ENCODE measurements around the gene RSPH9. TPM values are rescaled to one million over a fixed set of nuclear protein-coding genes. Genes with fewer than 3 reads are reported as not detected.

Gene RSPH9
- total and polyA plus RNA-seq, 2 experiments from 2014 or later: 0.10 to 0.39 TPM

DNA sequence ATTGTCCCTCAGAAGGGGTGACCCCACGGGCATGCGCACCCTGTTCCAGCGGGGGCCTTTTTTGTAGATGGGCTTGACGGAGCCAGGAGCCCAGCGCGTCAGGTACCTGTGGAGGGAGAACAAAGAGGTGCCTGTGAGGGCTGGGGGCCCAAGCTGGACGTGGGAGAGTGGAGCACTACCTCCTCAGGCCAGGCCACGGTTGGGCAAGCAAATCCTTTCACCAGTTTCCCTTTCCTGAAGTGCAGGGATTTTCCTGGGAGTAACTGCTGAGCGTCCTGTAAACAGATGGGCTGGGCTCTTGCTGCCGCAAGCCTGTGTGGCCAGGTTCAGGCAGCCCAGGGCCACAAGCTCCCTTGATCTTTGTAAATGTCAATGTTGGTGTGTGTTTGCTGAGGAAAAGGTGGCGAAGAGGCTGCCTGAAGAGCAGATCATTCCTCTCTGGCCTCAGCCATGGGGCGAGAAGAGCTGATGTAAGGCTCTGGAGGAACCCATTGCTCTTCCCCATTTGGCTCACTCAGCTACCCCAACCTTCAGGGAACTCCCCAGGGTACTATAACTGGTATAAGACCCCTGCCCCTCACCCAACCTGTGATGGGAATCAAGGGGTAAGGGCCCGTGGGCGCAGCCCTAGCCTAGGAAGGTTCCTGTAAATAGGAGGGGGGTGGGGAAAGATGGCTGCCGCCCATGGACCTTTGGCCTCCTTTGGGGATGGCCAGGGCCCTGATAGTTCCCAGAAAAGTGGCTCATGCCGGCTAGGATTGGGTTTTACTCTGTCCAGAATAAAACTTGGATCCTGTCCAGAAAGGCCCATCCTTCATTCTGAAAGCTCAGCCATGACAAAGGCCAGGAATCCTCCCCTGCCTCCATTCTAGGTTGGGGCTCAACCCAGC lies 27.2 kb downstream of the RSPH9 start:
- ATAC-seq (no peak), DNase-seq (ENCODE audit: low spot score) (no peak)
- H3K36me3 ChIP-seq (ENCODE audit: insufficient read depth): no peaks in the 10 kb centered on the region; the same call in 1 of the 2 replicates
- no peak overlapping the region for H3K4me3 ChIP-seq
- H4K20me1 ChIP-seq (replicated peaks; ENCODE audit: insufficient read depth): no peaks in the 10 kb centered on the region; the same call in 1 of the 2 replicates
- TF ChIP-seq ZNF114 (CRISPR knock-in tag; IDR thresholded peaks at IDR 0.05) (no peak), NANOG (IDR thresholded peaks at IDR 0.05; ENCODE audit: borderline replicate concordance) (no peak), CREB1 (CRISPR knock-in tag; IDR thresholded peaks at IDR 0.05; ENCODE audit: low read depth) (no peak), POLR2AphosphoS5 (IDR thresholded peaks at IDR 0.05; ENCODE audit: low read depth) (no peak)
- TF ChIP-seq, protein P1, sequence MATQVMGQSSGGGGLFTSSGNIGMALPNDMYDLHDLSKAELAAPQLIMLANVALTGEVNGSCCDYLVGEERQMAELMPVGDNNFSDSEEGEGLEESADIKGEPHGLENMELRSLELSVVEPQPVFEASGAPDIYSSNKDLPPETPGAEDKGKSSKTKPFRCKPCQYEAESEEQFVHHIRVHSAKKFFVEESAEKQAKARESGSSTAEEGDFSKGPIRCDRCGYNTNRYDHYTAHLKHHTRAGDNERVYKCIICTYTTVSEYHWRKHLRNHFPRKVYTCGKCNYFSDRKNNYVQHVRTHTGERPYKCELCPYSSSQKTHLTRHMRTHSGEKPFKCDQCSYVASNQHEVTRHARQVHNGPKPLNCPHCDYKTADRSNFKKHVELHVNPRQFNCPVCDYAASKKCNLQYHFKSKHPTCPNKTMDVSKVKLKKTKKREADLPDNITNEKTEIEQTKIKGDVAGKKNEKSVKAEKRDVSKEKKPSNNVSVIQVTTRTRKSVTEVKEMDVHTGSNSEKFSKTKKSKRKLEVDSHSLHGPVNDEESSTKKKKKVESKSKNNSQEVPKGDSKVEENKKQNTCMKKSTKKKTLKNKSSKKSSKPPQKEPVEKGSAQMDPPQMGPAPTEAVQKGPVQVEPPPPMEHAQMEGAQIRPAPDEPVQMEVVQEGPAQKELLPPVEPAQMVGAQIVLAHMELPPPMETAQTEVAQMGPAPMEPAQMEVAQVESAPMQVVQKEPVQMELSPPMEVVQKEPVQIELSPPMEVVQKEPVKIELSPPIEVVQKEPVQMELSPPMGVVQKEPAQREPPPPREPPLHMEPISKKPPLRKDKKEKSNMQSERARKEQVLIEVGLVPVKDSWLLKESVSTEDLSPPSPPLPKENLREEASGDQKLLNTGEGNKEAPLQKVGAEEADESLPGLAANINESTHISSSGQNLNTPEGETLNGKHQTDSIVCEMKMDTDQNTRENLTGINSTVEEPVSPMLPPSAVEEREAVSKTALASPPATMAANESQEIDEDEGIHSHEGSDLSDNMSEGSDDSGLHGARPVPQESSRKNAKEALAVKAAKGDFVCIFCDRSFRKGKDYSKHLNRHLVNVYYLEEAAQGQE (IDR thresholded peaks at IDR 0.05; ENCODE audit: unreplicated experiment): no peak
- no peak overlapping the region for H3K4me2 ChIP-seq
- no peaks in the 10 kb centered on the region for H3K79me2 ChIP-seq (replicated peaks; ENCODE audit: insufficient read depth)
- H2AFZ ChIP-seq: no peak overlapping the region
- H3K27ac Mint-ChIP-seq: no peak overlapping the region
- peaks cover 22% of the 10 kb centered on the region; the same call in 1 of the 2 replicates for H3F3A ChIP-seq (replicated peaks; ENCODE audit: low read depth)
- peaks cover 22% of the 10 kb centered on the region for H3K27me3 Mint-ChIP-seq (ENCODE audit: insufficient read depth, low read depth, poor library complexity)
- no peaks in the 10 kb centered on the region for H3K27me3 ChIP-seq (ENCODE audit: insufficient read depth)
- no peak overlapping the region for H3K27ac ChIP-seq (ENCODE audit: low read depth)
- H3K4me1 ChIP-seq (ENCODE audit: insufficient read depth): peaks cover 27% of the 10 kb centered on the region
- H3K9me3 Mint-ChIP-seq: no peaks in the 10 kb centered on the region
- peaks cover 29% of the 10 kb centered on the region for H3K4me1 Mint-ChIP-seq
- H3K36me3 Mint-ChIP-seq (ENCODE audit: low read depth): peaks cover 44% of the 10 kb centered on the region
- no peak overlapping the region for H3K4me3 Mint-ChIP-seq
- no peaks in the 10 kb centered on the region for H3K9me2 ChIP-seq (ENCODE audit: insufficient read depth)

DNA sequence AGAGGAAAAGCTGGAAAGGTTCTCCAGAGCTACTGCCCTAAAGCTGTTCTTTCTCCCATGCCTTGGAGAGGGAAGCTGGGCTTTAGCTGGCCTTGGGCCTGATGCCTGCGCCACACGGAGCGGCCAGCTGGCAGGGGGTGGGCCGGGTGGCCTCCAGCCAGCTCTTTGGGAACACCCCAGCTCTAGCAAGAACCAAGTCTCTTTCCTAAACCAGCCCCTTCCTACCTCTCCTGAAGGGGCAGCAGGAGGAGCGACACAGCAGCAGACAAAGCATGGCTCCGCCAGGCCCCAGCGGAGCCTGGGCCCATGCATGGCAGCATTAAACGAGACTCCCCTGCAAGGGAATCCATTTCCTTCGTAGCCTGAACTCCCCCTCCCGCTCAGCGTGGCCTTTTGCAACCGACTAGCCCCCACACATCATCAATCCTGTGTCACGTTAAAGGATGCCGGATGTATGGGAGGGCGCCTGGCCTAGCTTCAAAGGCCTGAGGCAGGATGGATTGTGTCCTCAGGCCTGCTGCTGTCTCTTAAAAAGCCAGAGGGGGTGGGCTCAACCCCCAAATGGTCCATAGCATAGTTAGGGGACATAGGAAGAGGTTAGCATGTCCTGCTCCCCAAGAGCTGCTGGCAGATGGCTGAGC lies 28.7 kb downstream of the RSPH9 start:
- H3K27me3 Mint-ChIP-seq (ENCODE audit: insufficient read depth, low read depth, poor library complexity): peaks cover 9% of the 10 kb centered on the region
- ATAC-seq: no peak
- peaks cover 15% of the 10 kb centered on the region for H3K4me1 Mint-ChIP-seq
- no peak overlapping the region for H3K27ac ChIP-seq (ENCODE audit: low read depth)
- H3K4me3 ChIP-seq: no peak overlapping the region
- no peaks in the 10 kb centered on the region for H3K9me3 Mint-ChIP-seq
- no peaks in the 10 kb centered on the region for H3K9me2 ChIP-seq (ENCODE audit: insufficient read depth)
- H3F3A ChIP-seq (replicated peaks; ENCODE audit: low read depth): 0 out of 2 replicates have a peak, but pooled peaks cover 16% of the 10 kb centered on the region
- H3K27ac Mint-ChIP-seq: no peak overlapping the region
- H3K36me3 ChIP-seq (ENCODE audit: insufficient read depth): peaks cover 5% of the 10 kb centered on the region; the same call in 1 of the 2 replicates
- no peak overlapping the region for H3K4me3 Mint-ChIP-seq
- H3K79me2 ChIP-seq (replicated peaks; ENCODE audit: insufficient read depth): no peaks in the 10 kb centered on the region
- no peaks in the 10 kb centered on the region for H3K27me3 ChIP-seq (ENCODE audit: insufficient read depth)
- H2AFZ ChIP-seq: no peak overlapping the region
- DNase-seq (ENCODE audit: low spot score): no peak
- H3K36me3 Mint-ChIP-seq (ENCODE audit: low read depth): peaks cover 53% of the 10 kb centered on the region
- peaks cover 17% of the 10 kb centered on the region for H3K4me1 ChIP-seq (ENCODE audit: insufficient read depth)
- TF ChIP-seq, protein P2, sequence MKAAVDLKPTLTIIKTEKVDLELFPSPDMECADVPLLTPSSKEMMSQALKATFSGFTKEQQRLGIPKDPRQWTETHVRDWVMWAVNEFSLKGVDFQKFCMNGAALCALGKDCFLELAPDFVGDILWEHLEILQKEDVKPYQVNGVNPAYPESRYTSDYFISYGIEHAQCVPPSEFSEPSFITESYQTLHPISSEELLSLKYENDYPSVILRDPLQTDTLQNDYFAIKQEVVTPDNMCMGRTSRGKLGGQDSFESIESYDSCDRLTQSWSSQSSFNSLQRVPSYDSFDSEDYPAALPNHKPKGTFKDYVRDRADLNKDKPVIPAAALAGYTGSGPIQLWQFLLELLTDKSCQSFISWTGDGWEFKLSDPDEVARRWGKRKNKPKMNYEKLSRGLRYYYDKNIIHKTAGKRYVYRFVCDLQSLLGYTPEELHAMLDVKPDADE (IDR thresholded peaks at IDR 0.05): no peak
- TF ChIP-seq CREB1 (CRISPR knock-in tag; IDR thresholded peaks at IDR 0.05; ENCODE audit: low read depth) (no peak), EZH2phosphoT487 (IDR thresholded peaks at IDR 0.05; ENCODE audit: unreplicated experiment) (no peak), ZNF331 (CRISPR knock-in tag; IDR thresholded peaks at IDR 0.05; ENCODE audit: low read depth) (no peak)
- H4K20me1 ChIP-seq (replicated peaks; ENCODE audit: insufficient read depth): peaks cover 3% of the 10 kb centered on the region
- no peak overlapping the region for H3K4me2 ChIP-seq

All from GM23338 (cell line).